Ovary (tissue), 3 donors: ENCODE data around the gene ITGA3.

Experiments used
- CTCF ChIP-seq, 3 donors: fragments of 450-650 bp in 2 of 3; fragments of 200-600 bp in 1 of 3; IDR thresholded peaks; one replicate each; pipeline versions ENCODE4 v1.5.1 to v1.8.0; 2016 to 2022; ENCODE audit warnings: antibody characterized with exemption in 3 of 3, mild to moderate bottlenecking in 1 of 3
- POLR2A ChIP-seq: fragments of 450-650 bp; IDR thresholded peaks from one replicate; pipeline ENCODE4 v1.6.1; 2017; ENCODE audit warnings: antibody characterized with exemption, mild to moderate bottlenecking, moderate library complexity
- donor health status: DM: no; HTN: no; CAD: no.

GRCh38 chr17:50102164-50102991 lies 46.5 kb downstream of the ITGA3 start:
- TF ChIP-seq CTCF (IDR thresholded peaks at IDR 0.05) (no peak), POLR2A (no peak)
